HG03139 (cell line): ENCODE results near the gene CYP24A1.
A peak's percentile ranks its signal among the peaks of the same experiment; 100 is the strongest.
"Not testable (repeated sequence)": the region's sequence is repeated elsewhere in the genome, so short reads cannot be mapped to it uniquely, and the experiment has no call there.

Experiments used
- ATAC-seq: cut with Tn5 transposase; IDR thresholded peaks from one replicate; pipeline ENCODE4 v1.9.1; 2021; ENCODE audit not compliant: unreplicated experiment

Gene CYP24A1

GRCh38 chr20:54134445-54135220 is 39.2 kb downstream of the CYP24A1 start:
- no peak for ATAC-seq

GRCh38 chr20:54133434-54134427 is 40.1 kb downstream of the CYP24A1 start:
- ATAC-seq: peak; percentile 77

- ATAC-seq: no peak
Observed at GRCh38 chr20:54132612-54133433, 41.0 kb downstream of the CYP24A1 start.

GRCh38 chr20:54131675-54132611 is 41.8 kb downstream of the CYP24A1 start:
- ATAC-seq: no peak

- not testable (repeated sequence) for ATAC-seq
Observed at GRCh38 chr20:54131125-54131524, 42.7 kb downstream of the CYP24A1 start.

GRCh38 chr20:54129350-54129749 is 44.4 kb downstream of the CYP24A1 start:
- no peak for ATAC-seq

- ATAC-seq: no peak
Observed at GRCh38 chr20:54127855-54128574, 45.8 kb downstream of the CYP24A1 start.

- no peak for ATAC-seq
Observed at GRCh38 chr20:54126806-54127655, 46.8 kb downstream of the CYP24A1 start.

GRCh38 chr20:54126328-54126727 is 47.5 kb downstream of the CYP24A1 start:
- ATAC-seq: not testable (repeated sequence)

- ATAC-seq: no peak
Observed at GRCh38 chr20:54123587-54124180, 50.1 kb downstream of the CYP24A1 start.

GRCh38 chr20:54122681-54123586 is 50.9 kb downstream of the CYP24A1 start:
- no peak for ATAC-seq

- no peak for ATAC-seq
Observed at GRCh38 chr20:54122189-54122588, 51.6 kb downstream of the CYP24A1 start.

GRCh38 chr20:54119744-54120143 is 54.0 kb downstream of the CYP24A1 start:
- ATAC-seq: no peak

GRCh38 chr20:54118220-54119001 is 55.4 kb downstream of the CYP24A1 start:
- no peak for ATAC-seq

- ATAC-seq: no peak
Observed at GRCh38 chr20:54116550-54117235, 57.1 kb downstream of the CYP24A1 start.
